Measurements from ENCODE around the gene KMT5B.

KMT5B gene

GRCh38 chr11:68186061-68186460, 27.0 kb downstream of the KMT5B start:
- DNase-seq (ENCODE audit: low read depth in 2 of 3, low spot score in 2 of 3), result no peak

DNA sequence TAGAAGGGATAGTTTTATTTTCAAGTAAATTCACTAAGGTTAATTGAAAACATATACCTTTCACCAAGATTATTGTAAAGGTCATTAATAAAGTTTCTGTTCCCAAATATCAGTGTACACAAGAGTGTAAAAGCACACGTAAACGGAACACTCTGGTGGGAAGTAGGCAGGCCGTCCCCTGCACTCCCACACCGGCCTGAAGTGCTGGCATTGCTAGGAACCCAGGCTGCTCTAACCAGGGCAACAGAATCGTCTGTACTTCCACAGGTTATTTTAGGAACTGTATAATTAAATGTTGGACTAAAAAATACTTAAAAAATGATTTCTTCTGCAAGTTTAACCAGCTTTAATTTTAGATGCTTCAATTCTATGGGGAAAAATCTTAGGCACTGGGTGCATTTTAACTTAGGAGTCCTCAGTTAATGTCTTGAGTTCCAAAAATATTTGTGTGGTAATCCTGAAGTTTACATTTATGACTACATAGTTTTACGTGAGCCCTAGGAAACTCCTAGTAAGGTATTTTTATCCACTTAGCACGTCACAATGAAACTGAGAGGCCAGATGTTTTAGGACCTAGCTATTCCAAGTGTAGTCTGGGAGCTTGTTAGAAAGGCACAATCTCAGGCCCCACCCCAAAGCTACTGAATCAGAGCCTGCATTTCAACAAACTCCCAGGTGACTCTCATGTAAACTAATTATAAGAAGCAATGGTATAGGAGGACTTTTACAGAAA, 31.2 kb downstream of the KMT5B start:
- no peak for DNase-seq (ENCODE audit: low read depth in 2 of 3, low spot score in 2 of 3)

- no peak for DNase-seq (ENCODE audit: low read depth in 2 of 3, low spot score in 2 of 3)
These were observed 33.2 kb downstream of the KMT5B start for GRCh38 chr11:68179847-68180246.

GRCh38 chr11:68177877-68178276, 35.2 kb downstream of the KMT5B start:
- no peak for DNase-seq (ENCODE audit: low read depth in 2 of 3, low spot score in 2 of 3)

DNA sequence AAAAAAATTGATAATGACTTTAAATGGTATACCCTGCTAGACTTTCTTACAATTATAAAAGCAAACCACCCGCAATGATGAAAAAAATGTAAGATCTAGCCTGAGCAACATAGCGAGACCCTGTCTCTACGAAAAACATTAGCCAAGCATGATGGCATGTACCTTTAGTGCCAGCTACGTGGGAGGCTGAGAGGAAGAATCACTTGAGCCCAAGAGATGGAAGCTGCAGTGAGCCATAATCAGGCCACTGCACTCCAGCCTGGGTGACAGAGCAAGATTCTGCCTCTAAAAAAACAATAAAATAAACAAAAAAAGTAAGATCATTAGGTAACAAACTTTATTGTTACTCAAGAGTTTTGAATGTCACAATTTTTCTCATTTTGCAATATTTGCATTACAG, 39.2 kb downstream of the KMT5B start:
- no peak for DNase-seq (ENCODE audit: low read depth in 2 of 3, low spot score in 2 of 3)

GRCh38 chr11:68169442-68169841, 43.7 kb downstream of the KMT5B start:
- DNase-seq (ENCODE audit: low read depth in 2 of 3, low spot score in 2 of 3), result no peak

- no peak for DNase-seq (ENCODE audit: low read depth in 2 of 3, low spot score in 2 of 3)
These were observed 44.4 kb downstream of the KMT5B start for GRCh38 chr11:68168694-68169093.

DNA sequence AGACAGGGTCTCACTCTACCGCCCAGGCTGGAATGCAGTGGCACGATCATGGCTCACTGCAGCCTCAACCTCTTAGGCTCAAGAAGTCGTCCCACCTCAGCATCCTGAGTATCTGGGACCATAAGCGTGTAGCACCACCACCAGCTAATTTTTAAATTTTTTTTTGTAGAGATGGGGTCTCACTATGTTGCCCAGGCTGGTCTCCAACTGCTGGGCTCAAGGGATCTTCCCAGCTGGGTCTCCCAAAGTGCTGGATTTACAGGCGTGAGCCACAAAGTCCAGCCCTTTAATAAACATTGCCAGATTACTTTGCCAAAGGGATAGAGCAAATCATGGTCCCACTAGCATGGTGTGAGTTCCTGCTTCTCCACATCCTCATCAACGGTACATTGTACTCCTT, 45.6 kb downstream of the KMT5B start:
- DNase-seq (ENCODE audit: low read depth in 2 of 3, low spot score in 2 of 3), result no peak

- no peak for DNase-seq (ENCODE audit: low read depth in 2 of 3, low spot score in 2 of 3)
These were observed 46.1 kb downstream of the KMT5B start for GRCh38 chr11:68166969-68167368.

DNA sequence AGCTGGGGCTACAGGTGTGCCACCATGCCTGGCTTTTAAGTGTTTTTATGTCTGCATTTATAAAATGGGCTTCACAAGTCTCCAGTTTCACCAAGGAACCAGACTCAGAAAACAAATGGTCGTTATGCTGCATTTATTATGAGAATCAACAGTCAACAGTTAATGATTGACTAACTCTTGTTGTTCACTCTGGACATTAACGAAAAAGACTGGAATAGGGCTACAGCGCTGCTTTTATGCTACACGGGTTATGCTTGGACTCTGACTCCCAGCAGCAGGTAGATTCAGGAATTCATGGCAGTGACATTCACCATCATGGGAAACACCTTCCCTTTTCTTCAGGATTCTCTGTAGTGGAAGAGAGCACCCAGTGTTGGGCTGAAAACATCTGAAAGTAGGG, 47.5 kb downstream of the KMT5B start:
- no peak for DNase-seq (ENCODE audit: low read depth in 2 of 3, low spot score in 2 of 3)

DNA sequence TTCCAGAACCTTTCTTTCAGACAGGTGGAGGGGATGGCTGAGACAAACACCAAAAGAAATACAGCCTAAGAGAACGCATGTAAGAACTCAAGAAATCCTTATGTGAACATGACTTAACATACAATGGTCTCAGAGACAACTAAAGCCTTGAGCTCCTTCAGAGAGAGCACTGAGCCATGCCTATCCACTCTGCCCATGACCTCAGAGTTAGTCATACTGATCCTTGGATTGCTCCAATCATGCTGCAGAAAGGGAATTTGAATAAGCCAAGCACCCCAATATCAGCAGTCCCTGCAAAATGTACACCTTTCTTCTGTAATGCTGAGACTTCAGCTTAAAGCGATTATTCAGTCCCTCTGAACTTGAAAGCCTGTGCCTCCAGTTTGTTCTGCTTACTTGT, 48.7 kb downstream of the KMT5B start:
- no peak for DNase-seq (ENCODE audit: low read depth in 2 of 3, low spot score in 2 of 3)

DNA sequence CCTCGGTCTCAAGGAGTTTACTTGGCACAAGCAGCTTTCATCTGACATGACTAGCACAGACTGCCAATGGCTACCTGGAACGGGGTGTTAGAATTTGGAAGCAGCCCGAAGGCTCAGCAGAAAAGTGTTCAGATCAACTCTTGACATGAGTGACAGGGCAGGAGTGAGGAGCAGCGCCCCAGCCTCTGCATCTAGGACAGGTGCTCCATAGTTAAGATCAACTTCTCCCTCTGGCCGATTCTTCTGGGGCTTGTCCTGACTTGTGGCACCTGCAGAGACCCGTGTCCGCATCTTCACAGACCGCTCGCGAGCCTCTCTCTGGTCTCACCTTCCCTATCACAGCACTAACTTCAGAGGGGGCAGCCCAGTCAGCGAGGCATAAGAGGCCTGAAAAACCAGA, 49.4 kb downstream of the KMT5B start:
- no peak for DNase-seq (ENCODE audit: low read depth in 2 of 3, low spot score in 2 of 3)

DNA sequence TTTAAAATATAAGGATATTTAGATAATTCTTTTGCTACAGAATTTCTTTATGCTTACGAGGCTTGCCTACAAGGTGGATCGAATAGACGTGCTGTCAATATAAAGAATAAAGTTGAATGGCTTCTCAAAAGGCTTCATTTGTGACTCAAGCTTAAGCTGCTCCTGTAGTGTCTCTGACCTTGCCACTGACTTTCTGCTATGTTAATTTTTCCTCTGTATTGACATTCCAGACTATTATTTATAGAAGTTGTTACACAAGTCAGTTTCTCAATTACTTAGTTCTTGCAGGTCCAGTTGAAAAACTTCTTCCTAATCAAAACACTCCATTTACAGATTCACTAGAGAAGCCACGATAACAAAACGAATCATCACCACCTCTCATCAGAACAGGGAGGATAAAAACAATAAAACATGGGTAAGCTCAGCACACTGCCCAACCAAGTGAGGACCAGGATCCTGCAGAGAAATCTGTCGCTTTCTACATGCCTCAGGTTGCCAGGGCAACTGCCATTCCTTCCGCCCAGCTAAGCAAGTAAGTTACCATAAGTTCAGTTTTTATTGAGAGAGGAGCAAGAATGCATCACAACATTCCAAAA, 52.9 kb downstream of the KMT5B start:
- no peak for DNase-seq (ENCODE audit: low read depth in 2 of 3, low spot score in 2 of 3)

- DNase-seq (ENCODE audit: low read depth in 2 of 3, low spot score in 2 of 3), result no peak
These were observed 53.4 kb downstream of the KMT5B start for GRCh38 chr11:68159665-68160064.

DNA sequence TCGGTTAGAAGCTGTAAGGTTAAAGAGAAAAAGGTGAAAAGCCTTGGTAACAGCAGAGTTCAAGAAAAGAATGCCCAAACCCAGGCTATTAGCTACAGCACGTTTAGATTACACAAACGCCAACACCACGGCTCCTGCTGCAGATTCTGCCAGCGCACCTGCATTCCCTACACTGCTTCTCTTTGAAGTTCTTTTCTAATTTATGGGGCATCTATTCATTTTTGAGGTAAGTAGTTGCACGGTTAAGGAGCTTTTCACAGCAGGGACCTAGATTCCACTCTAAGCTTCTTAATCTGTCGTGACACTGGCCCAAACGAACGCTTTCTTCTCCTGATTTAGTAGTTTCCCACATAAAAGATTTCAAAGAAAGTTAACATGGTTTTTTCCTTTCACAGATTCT, 53.9 kb downstream of the KMT5B start:
- no peak for DNase-seq (ENCODE audit: low read depth in 2 of 3, low spot score in 2 of 3)

DNA sequence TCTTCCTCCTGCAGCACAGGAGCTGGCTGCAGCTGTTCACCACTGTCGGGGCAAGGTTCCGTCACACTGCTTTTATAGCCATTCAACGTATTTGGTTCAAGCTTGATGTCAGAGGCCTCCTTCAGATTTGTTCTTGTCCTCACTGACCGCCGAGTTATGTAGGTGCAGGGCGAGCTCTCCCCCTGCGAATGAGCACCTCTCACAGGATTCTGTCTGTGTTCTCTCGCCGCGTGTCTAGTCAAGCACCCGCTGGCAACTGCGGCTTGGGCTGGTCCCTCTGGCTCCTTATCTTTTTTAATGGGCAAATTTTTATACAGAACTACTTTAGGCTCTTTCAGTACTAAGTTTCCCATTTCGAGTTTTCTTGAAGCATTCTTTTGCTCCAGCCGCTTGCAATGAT, 54.5 kb downstream of the KMT5B start:
- DNase-seq (ENCODE audit: low read depth in 2 of 3, low spot score in 2 of 3), result no peak

- DNase-seq (ENCODE audit: low read depth in 2 of 3, low spot score in 2 of 3), result no peak
These were observed 59.4 kb downstream of the KMT5B start for GRCh38 chr11:68153742-68154141.

- no peak for DNase-seq (ENCODE audit: low read depth in 2 of 3, low spot score in 2 of 3)
These were observed 63.1 kb downstream of the KMT5B start for GRCh38 chr11:68150037-68150436.

GRCh38 chr11:68149417-68149816, 63.7 kb downstream of the KMT5B start:
- DNase-seq (ENCODE audit: low read depth in 2 of 3, low spot score in 2 of 3), result no peak

DNA sequence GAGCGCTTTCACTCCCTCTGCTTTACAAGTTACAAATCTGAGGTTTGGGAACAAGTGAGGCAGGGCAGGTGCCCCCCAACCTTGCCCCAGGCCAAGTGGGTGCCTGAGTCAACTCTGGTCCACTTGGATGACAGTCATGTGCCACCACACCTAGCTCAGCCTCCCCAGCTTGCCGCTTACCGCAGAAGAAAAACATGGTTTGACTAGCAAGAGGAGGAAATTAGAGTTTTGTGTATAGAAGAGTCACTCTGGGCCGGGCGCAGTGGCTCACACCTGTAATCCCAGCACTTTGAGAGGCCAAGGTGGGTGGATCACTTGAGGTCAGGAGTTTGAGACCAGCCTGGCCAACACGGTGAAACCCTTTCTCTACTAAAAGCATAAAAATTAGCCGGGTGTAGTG, 64.2 kb downstream of the KMT5B start:
- no peak for DNase-seq (ENCODE audit: low read depth in 2 of 3, low spot score in 2 of 3)

DNA sequence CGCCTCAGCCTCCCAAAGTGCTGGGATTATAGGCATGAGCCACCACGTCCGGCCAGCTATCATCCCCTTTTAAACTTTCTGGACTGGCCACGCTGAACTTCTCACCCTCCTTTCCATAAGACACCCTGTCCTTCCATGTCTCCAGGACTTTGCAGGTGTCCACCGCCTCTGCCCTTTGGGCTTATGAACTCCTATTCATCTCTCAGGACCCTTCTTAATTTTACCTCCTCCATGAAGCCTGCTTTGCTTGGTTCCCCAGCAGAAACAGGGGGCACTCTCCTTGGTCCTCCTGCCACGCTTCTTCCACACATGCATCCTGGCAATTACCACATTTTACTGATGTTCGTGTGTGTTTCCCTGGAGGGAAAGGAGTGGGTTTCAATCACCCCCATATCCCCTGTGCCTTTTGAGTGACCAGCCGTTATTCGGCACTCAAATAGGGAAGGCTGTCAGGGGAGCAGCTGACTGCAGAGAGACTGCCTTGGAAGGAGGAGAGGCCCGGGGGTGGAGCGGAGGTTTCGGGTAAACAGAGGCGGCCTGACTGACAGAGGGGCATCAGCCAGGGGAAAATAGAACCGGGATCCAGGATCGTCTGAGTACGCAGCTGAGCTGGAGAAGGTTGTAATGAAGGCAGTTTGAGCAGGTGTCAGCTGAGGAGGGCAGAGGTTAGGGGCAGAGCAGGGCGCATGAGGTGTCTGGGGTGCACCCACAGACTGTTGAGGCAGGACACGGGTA, 64.9 kb downstream of the KMT5B start:
- no peak for DNase-seq (ENCODE audit: low read depth in 2 of 3, low spot score in 2 of 3)

GRCh38 chr11:68146704-68147474, 66.2 kb downstream of the KMT5B start:
- no peak for DNase-seq (ENCODE audit: low read depth in 2 of 3, low spot score in 2 of 3)

Measured in activated CD8-positive, alpha-beta memory T cell treated with anti-CD3 and anti-CD28 coated beads for 48 hours (primary cell).